ENCODE measurements around the gene FBXL13.

The FBXL13 gene

GRCh38 chr7:103011650-103012049, 62.9 kb downstream of the FBXL13 start:
- Histone ChIP-seq H3K27me3 (ENCODE audit: insufficient read depth, low read depth) (no peaks in the 10 kb centered on the region), H4K20me1 (ENCODE audit: insufficient read depth) (no peaks in the 10 kb centered on the region), H3K9ac (no peak overlapping the region), H2AFZ (ENCODE audit: low read depth) (no peak overlapping the region), H3K36me3 (ENCODE audit: insufficient read depth) (no peaks in the 10 kb centered on the region), H3K4me3 (IDR thresholded peaks at IDR 0.05; ENCODE audit: insufficient read depth, low read depth, low read length) (no peak overlapping the region), H3K4me2 (no peak overlapping the region), H3K27ac (no peak overlapping the region), H3K79me2 (ENCODE audit: insufficient read depth, low read depth) (no peaks in the 10 kb centered on the region), H3K4me1 (ENCODE audit: low read depth, poor library complexity, severe bottlenecking) (no peaks in the 10 kb centered on the region)
- TF ChIP-seq, protein P1, sequence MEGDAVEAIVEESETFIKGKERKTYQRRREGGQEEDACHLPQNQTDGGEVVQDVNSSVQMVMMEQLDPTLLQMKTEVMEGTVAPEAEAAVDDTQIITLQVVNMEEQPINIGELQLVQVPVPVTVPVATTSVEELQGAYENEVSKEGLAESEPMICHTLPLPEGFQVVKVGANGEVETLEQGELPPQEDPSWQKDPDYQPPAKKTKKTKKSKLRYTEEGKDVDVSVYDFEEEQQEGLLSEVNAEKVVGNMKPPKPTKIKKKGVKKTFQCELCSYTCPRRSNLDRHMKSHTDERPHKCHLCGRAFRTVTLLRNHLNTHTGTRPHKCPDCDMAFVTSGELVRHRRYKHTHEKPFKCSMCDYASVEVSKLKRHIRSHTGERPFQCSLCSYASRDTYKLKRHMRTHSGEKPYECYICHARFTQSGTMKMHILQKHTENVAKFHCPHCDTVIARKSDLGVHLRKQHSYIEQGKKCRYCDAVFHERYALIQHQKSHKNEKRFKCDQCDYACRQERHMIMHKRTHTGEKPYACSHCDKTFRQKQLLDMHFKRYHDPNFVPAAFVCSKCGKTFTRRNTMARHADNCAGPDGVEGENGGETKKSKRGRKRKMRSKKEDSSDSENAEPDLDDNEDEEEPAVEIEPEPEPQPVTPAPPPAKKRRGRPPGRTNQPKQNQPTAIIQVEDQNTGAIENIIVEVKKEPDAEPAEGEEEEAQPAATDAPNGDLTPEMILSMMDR (conservative IDR thresholded peaks at IDR 0.05; ENCODE audit: low read depth, low read length): no peak

GRCh38 chr7:103010211-103010610, 64.4 kb downstream of the FBXL13 start:
- Histone ChIP-seq H3K4me3 (IDR thresholded peaks at IDR 0.05; ENCODE audit: insufficient read depth, low read depth, low read length) (no peak overlapping the region), H3K4me1 (ENCODE audit: low read depth, poor library complexity, severe bottlenecking) (no peaks in the 10 kb centered on the region), H3K9ac (no peak overlapping the region), H4K20me1 (ENCODE audit: insufficient read depth) (no peaks in the 10 kb centered on the region), H3K79me2 (ENCODE audit: insufficient read depth, low read depth) (no peaks in the 10 kb centered on the region), H3K27me3 (ENCODE audit: insufficient read depth, low read depth) (no peaks in the 10 kb centered on the region), H2AFZ (ENCODE audit: low read depth) (no peak overlapping the region), H3K4me2 (no peak overlapping the region), H3K36me3 (ENCODE audit: insufficient read depth) (no peaks in the 10 kb centered on the region), H3K27ac (no peak overlapping the region)
- TF ChIP-seq, protein P1 (conservative IDR thresholded peaks at IDR 0.05; ENCODE audit: low read depth, low read length): no peak

- Histone ChIP-seq H3K4me2 (no peak overlapping the region), H3K27ac (no peak overlapping the region), H3K9ac (no peak overlapping the region), H3K4me1 (ENCODE audit: low read depth, poor library complexity, severe bottlenecking) (no peaks in the 10 kb centered on the region), H4K20me1 (ENCODE audit: insufficient read depth) (no peaks in the 10 kb centered on the region), H3K4me3 (IDR thresholded peaks at IDR 0.05; ENCODE audit: insufficient read depth, low read depth, low read length) (no peak overlapping the region), H3K79me2 (ENCODE audit: insufficient read depth, low read depth) (no peaks in the 10 kb centered on the region), H2AFZ (ENCODE audit: low read depth) (no peak overlapping the region), H3K36me3 (ENCODE audit: insufficient read depth) (no peaks in the 10 kb centered on the region), H3K27me3 (ENCODE audit: insufficient read depth, low read depth) (no peaks in the 10 kb centered on the region)
- TF ChIP-seq, protein P1 (conservative IDR thresholded peaks at IDR 0.05; ENCODE audit: low read depth, low read length): no peak
Observed at GRCh38 chr7:103009466-103010185, 65.0 kb downstream of the FBXL13 start.

DNA sequence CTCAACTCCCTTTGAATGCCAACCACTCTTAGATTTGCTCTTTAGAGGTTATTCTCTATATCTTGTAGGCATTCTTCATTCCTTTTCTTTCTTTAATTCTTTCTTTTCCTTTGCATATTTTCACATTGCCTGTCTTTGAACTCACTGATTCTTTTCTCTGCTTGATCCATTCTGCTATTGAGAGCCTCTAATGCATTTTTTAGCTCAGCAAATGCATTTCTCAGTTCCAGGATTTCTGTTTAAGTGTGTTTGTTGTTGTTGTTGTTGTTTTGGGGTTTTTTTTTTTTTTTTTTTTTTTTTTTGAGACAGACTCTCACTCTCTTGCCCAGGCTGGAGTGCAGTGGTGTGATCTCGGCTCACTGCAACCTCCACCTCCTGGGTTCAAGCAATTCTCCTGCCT, 71.6 kb downstream of the FBXL13 start:
- H3K9ac ChIP-seq: no peak overlapping the region
- H3K27ac ChIP-seq: no peak overlapping the region
- H3K36me3 ChIP-seq (ENCODE audit: insufficient read depth): no peaks in the 10 kb centered on the region
- H3K79me2 ChIP-seq (ENCODE audit: insufficient read depth, low read depth): no peaks in the 10 kb centered on the region
- no peak overlapping the region for H3K4me2 ChIP-seq
- H3K27me3 ChIP-seq (ENCODE audit: insufficient read depth, low read depth): no peaks in the 10 kb centered on the region
- H2AFZ ChIP-seq (ENCODE audit: low read depth): no peak overlapping the region
- H3K4me3 ChIP-seq (IDR thresholded peaks at IDR 0.05; ENCODE audit: insufficient read depth, low read depth, low read length): no peak overlapping the region
- no peaks in the 10 kb centered on the region for H4K20me1 ChIP-seq (ENCODE audit: insufficient read depth)
- TF ChIP-seq, protein P1 (conservative IDR thresholded peaks at IDR 0.05; ENCODE audit: low read depth, low read length): no peak
- H3K4me1 ChIP-seq (ENCODE audit: low read depth, poor library complexity, severe bottlenecking): no peaks in the 10 kb centered on the region
